ENCODE results near the gene ICAM3. TPM values are rescaled to one million over a fixed set of nuclear protein-coding genes. Genes with fewer than 3 reads are reported as not detected.

Gene ICAM3
- total RNA-seq, 1 donor from 2014 or later: 25.3 TPM

Other genes starting within 250 kb of the ICAM3 start
- not detected for gene ANGPTL6, start 236.9 kb downstream of the ICAM3 start, total RNA-seq
- 21.4 TPM for gene PPAN, start 233.3 kb downstream of the ICAM3 start, total RNA-seq
- gene P2RY11, start 227.9 kb downstream of the ICAM3 start, total RNA-seq: 4.2 TPM
- gene EIF3G, start 219.7 kb downstream of the ICAM3 start, total RNA-seq: 179 TPM
- gene DNMT1, start 144.7 kb downstream of the ICAM3 start, total RNA-seq: 25.1 TPM
- gene S1PR2, start 108.3 kb downstream of the ICAM3 start, total RNA-seq: 5.3 TPM
- 71.2 TPM for gene MRPL4, start 87.4 kb downstream of the ICAM3 start, total RNA-seq
- 7.3 TPM for gene ICAM1, start 68.5 kb downstream of the ICAM3 start, total RNA-seq
- 0.52 TPM for gene ICAM4, start 52.7 kb downstream of the ICAM3 start, total RNA-seq
- gene ICAM5, start 49.7 kb downstream of the ICAM3 start, total RNA-seq: 0.32 TPM
- 0.87 TPM for gene ZGLP1, start 29.8 kb downstream of the ICAM3 start, total RNA-seq
- gene FDX2, start 23.6 kb downstream of the ICAM3 start, total RNA-seq: 18.2 TPM
- 12.3 TPM for gene RAVER1, start 6.1 kb downstream of the ICAM3 start, total RNA-seq
- 56.0 TPM for gene TYK2, start 40.9 kb upstream of the ICAM3 start, total RNA-seq
- gene CDC37, start 63.9 kb upstream of the ICAM3 start, total RNA-seq: 157 TPM
- gene PDE4A, start 80.9 kb upstream of the ICAM3 start, total RNA-seq: 36.1 TPM
- 87.7 TPM for gene KEAP1, start 163.7 kb upstream of the ICAM3 start, total RNA-seq
- gene S1PR5, start 177.8 kb upstream of the ICAM3 start, total RNA-seq: not detected
- 61.4 TPM for gene ATG4D, start 204.3 kb upstream of the ICAM3 start, total RNA-seq
- gene KRI1, start 226.4 kb upstream of the ICAM3 start, total RNA-seq: 9.3 TPM
- 8.3 TPM for gene CDKN2D, start 229.4 kb upstream of the ICAM3 start, total RNA-seq
- not detected for gene AP1M2, start 247.7 kb upstream of the ICAM3 start, total RNA-seq

Measured in left ventricle myocardium superior (tissue), 1 donor.